Endothelial cell of umbilical vein (primary cell): ENCODE results near the gene MC1R.

Source experiments
- CTCF ChIP-seq, 2 donors: IDR thresholded peaks; 1 replicate in 1 of 2; 2 replicates in 1 of 2; pipeline ENCODE4 v1.5.1; 2011; ENCODE audit warnings: low read length in 2 of 2, mild to moderate bottlenecking in 2 of 2, moderate library complexity in 2 of 2, control low read depth in 1 of 2, inconsistent platforms in 1 of 2, low read depth in 1 of 2; ENCODE audit not compliant: insufficient read depth in 1 of 2; ENCODE audit errors: extremely low read depth in 1 of 2
- POLR2A ChIP-seq: IDR thresholded peaks from 2 replicates; pipeline ENCODE4 v1.6.1; 2012; ENCODE audit warnings: low read depth, mild to moderate bottlenecking, control low read depth, low read length

- TF ChIP-seq POLR2A, result no peak
- no peak for TF ChIP-seq CTCF (IDR thresholded peaks at IDR 0.05; ENCODE audit: extremely low read depth in 1 of 2, insufficient read depth in 1 of 2, low read depth in 1 of 2, low read length in 2 of 2)
Observed at GRCh38 chr16:89915303-89916232, 3.1 kb upstream of the MC1R start.
